ENCODE measurements around the gene OAS3.
A peak's percentile ranks its signal among the peaks of the same experiment; 100 is the strongest.

Gene OAS3

GRCh38 chr12:112927475-112927874 lies 10.8 kb upstream of the OAS3 start:
- Histone ChIP-seq H3K4me3 (ENCODE audit: low read depth, low read length) (no peak overlapping the region), H3K79me2 (ENCODE audit: control insufficient read depth, insufficient read depth, low read length, unreplicated experiment) (no peaks in the 10 kb centered on the region), H2AFZ (ENCODE audit: low read length, unreplicated experiment) (no peak overlapping the region), H3K4me1 (ENCODE audit: control insufficient read depth, insufficient read depth, low read length, unreplicated experiment) (no peaks in the 10 kb centered on the region), H3K27me3 (ENCODE audit: insufficient read depth, low read length) (no peaks in the 10 kb centered on the region), H3K36me3 (ENCODE audit: insufficient read depth, low read length) (peaks cover 11% of the 10 kb centered on the region), H3K27ac (ENCODE audit: low read depth, low read length) (no peak overlapping the region)

DNA sequence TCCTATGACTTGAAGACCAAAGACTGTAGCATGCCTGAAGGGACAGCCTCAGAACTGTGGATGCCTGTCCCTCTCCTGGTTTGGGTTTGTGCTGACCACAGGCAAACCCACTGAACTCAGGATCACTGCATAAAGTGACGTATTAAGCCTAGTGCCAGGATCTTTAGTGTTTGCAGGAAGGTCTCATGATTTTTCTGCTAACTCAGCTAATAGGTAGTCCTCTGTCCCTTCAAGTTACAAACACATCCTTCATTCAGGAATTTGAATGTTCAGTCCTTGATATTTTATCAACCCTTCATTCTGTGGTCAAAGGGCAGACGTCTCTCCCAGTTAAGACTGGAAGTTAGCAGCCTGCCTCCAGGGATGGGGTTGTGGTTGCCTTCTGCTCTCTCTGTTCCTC lies 10.3 kb upstream of the OAS3 start:
- no peak overlapping the region for H2AFZ ChIP-seq (ENCODE audit: low read length, unreplicated experiment)
- no peak overlapping the region for H3K4me3 ChIP-seq (ENCODE audit: low read depth, low read length)
- H3K27ac ChIP-seq (ENCODE audit: low read depth, low read length) = no peak overlapping the region
- H3K79me2 ChIP-seq (ENCODE audit: control insufficient read depth, insufficient read depth, low read length, unreplicated experiment) = no peaks in the 10 kb centered on the region
- no peaks in the 10 kb centered on the region for H3K4me1 ChIP-seq (ENCODE audit: control insufficient read depth, insufficient read depth, low read length, unreplicated experiment)
- peaks cover 11% of the 10 kb centered on the region for H3K36me3 ChIP-seq (ENCODE audit: insufficient read depth, low read length)
- H3K27me3 ChIP-seq (ENCODE audit: insufficient read depth, low read length) = no peaks in the 10 kb centered on the region

DNA sequence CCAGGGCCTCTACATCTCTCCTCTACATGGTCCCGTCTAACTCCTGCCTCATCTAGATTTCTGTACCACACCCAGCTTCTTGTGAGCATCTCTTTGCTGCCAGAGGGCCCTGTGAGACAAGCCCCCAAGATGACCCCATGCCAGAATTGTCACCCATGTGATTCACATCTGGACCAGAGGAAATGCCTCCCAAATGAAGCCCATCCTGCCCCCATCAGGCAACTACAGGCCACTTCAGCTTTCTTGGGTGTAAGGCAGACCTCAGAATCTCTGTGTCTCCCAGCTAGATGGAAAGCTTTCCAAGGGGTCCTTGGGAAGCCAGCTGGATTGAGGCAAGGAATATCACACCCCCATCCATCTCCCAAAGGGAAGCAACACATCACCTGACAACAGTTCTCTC lies 9.3 kb upstream of the OAS3 start:
- Histone ChIP-seq H3K79me2 (ENCODE audit: control insufficient read depth, insufficient read depth, low read length, unreplicated experiment) (no peaks in the 10 kb centered on the region), H3K4me1 (ENCODE audit: control insufficient read depth, insufficient read depth, low read length, unreplicated experiment) (no peaks in the 10 kb centered on the region), H3K27me3 (ENCODE audit: insufficient read depth, low read length) (no peaks in the 10 kb centered on the region), H3K36me3 (ENCODE audit: insufficient read depth, low read length) (peaks cover 11% of the 10 kb centered on the region), H2AFZ (ENCODE audit: low read length, unreplicated experiment) (no peak overlapping the region), H3K27ac (ENCODE audit: low read depth, low read length) (no peak overlapping the region), H3K4me3 (ENCODE audit: low read depth, low read length) (no peak overlapping the region)

- Histone ChIP-seq H3K4me3 (ENCODE audit: low read depth, low read length) (no peak overlapping the region), H2AFZ (ENCODE audit: low read length, unreplicated experiment) (no peak overlapping the region), H3K27ac (ENCODE audit: low read depth, low read length) (no peak overlapping the region), H3K36me3 (ENCODE audit: insufficient read depth, low read length) (peaks cover 11% of the 10 kb centered on the region), H3K79me2 (ENCODE audit: control insufficient read depth, insufficient read depth, low read length, unreplicated experiment) (no peaks in the 10 kb centered on the region), H3K4me1 (ENCODE audit: control insufficient read depth, insufficient read depth, low read length, unreplicated experiment) (no peaks in the 10 kb centered on the region), H3K27me3 (ENCODE audit: insufficient read depth, low read length) (no peaks in the 10 kb centered on the region)
Measured at GRCh38 chr12:112929715-112930114, 8.6 kb upstream of the OAS3 start.

- Histone ChIP-seq H3K79me2 (ENCODE audit: control insufficient read depth, insufficient read depth, low read length, unreplicated experiment) (no peaks in the 10 kb centered on the region), H3K4me3 (ENCODE audit: low read depth, low read length) (no peak overlapping the region), H2AFZ (ENCODE audit: low read length, unreplicated experiment) (no peak overlapping the region), H3K27ac (ENCODE audit: low read depth, low read length) (no peak overlapping the region), H3K27me3 (ENCODE audit: insufficient read depth, low read length) (no peaks in the 10 kb centered on the region), H3K36me3 (ENCODE audit: insufficient read depth, low read length) (peaks cover 11% of the 10 kb centered on the region), H3K4me1 (ENCODE audit: control insufficient read depth, insufficient read depth, low read length, unreplicated experiment) (no peaks in the 10 kb centered on the region)
Measured at GRCh38 chr12:112930350-112930749, 7.9 kb upstream of the OAS3 start.

GRCh38 chr12:112932485-112933128 lies 5.7 kb upstream of the OAS3 start:
- Histone ChIP-seq H3K27me3 (ENCODE audit: insufficient read depth, low read length) (no peaks in the 10 kb centered on the region), H3K27ac (ENCODE audit: low read depth, low read length) (no peak overlapping the region), H3K79me2 (ENCODE audit: control insufficient read depth, insufficient read depth, low read length, unreplicated experiment) (no peaks in the 10 kb centered on the region), H3K4me3 (ENCODE audit: low read depth, low read length) (no peak overlapping the region), H2AFZ (ENCODE audit: low read length, unreplicated experiment) (no peak overlapping the region), H3K4me1 (ENCODE audit: control insufficient read depth, insufficient read depth, low read length, unreplicated experiment) (no peaks in the 10 kb centered on the region), H3K36me3 (ENCODE audit: insufficient read depth, low read length) (peaks cover 6% of the 10 kb centered on the region; the same call in 1 of the 2 replicates)

GRCh38 chr12:112933129-112933505 lies 5.2 kb upstream of the OAS3 start:
- Histone ChIP-seq H3K27me3 (ENCODE audit: insufficient read depth, low read length) (no peaks in the 10 kb centered on the region), H3K36me3 (ENCODE audit: insufficient read depth, low read length) (peaks cover 3% of the 10 kb centered on the region; the same call in 1 of the 2 replicates), H3K27ac (ENCODE audit: low read depth, low read length) (no peak overlapping the region), H3K4me1 (ENCODE audit: control insufficient read depth, insufficient read depth, low read length, unreplicated experiment) (peaks cover 4% of the 10 kb centered on the region), H3K4me3 (ENCODE audit: low read depth, low read length) (no peak overlapping the region), H3K79me2 (ENCODE audit: control insufficient read depth, insufficient read depth, low read length, unreplicated experiment) (no peaks in the 10 kb centered on the region), H2AFZ (ENCODE audit: low read length, unreplicated experiment) (no peak overlapping the region)

- Histone ChIP-seq H3K79me2 (ENCODE audit: control insufficient read depth, insufficient read depth, low read length, unreplicated experiment) (peaks cover 30% of the 10 kb centered on the region), H3K27me3 (ENCODE audit: insufficient read depth, low read length) (no peaks in the 10 kb centered on the region), H2AFZ (ENCODE audit: low read length, unreplicated experiment) (no peak overlapping the region), H3K4me1 (ENCODE audit: control insufficient read depth, insufficient read depth, low read length, unreplicated experiment) (peaks cover 8% of the 10 kb centered on the region), H3K36me3 (ENCODE audit: insufficient read depth, low read length) (peaks cover 7% of the 10 kb centered on the region; the same call in 1 of the 2 replicates), H3K4me3 (ENCODE audit: low read depth, low read length) (no peak overlapping the region), H3K27ac (ENCODE audit: low read depth, low read length) (no peak overlapping the region)
Measured at GRCh38 chr12:112936264-112936663, 2.0 kb upstream of the OAS3 start.

DNA sequence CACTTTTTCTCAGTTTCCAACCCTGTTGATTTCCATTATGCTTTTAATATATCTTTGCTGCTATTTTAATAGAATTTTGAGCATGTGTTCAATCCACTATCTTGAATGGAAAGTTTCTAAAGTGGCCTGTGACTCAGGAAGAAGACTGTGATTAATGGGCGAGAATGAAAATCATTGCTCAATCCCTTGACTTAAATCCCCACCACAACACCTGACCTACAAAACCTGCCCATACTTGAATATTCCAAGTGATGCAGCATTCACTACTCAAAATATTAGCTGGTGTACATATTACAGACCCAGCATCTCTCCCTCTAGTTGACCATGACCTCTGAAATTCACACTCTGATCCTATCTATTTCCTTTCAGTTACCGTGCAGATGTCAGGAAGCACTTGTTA lies 1.3 kb upstream of the OAS3 start:
- Histone ChIP-seq H2AFZ (ENCODE audit: low read length, unreplicated experiment) (no peak overlapping the region), H3K27me3 (ENCODE audit: insufficient read depth, low read length) (no peaks in the 10 kb centered on the region), H3K4me1 (ENCODE audit: control insufficient read depth, insufficient read depth, low read length, unreplicated experiment) (peaks cover 14% of the 10 kb centered on the region)

GRCh38 chr12:112938751-112939150 lies 477 bp downstream of the OAS3 start:
- Histone ChIP-seq H3K79me2 (ENCODE audit: control insufficient read depth, insufficient read depth, low read length, unreplicated experiment) (peaks cover 52% of the 10 kb centered on the region), H2AFZ (ENCODE audit: low read length, unreplicated experiment) (peak overlapping the region; percentile 20), H3K27ac (ENCODE audit: low read depth, low read length) (peak overlapping the region; percentile 69), H3K4me1 (ENCODE audit: control insufficient read depth, insufficient read depth, low read length, unreplicated experiment) (peaks cover 16% of the 10 kb centered on the region), H3K4me3 (ENCODE audit: low read depth, low read length) (peak overlapping the region; percentile 95), H3K27me3 (ENCODE audit: insufficient read depth, low read length) (no peaks in the 10 kb centered on the region), H3K36me3 (ENCODE audit: insufficient read depth, low read length) (peaks cover 18% of the 10 kb centered on the region)

More for the DNA sequence above, 1.3 kb upstream of the OAS3 start:
- no peak overlapping the region for H3K27ac ChIP-seq (ENCODE audit: low read depth, low read length)
- no peak overlapping the region for H3K4me3 ChIP-seq (ENCODE audit: low read depth, low read length)
- peaks cover 36% of the 10 kb centered on the region for H3K79me2 ChIP-seq (ENCODE audit: control insufficient read depth, insufficient read depth, low read length, unreplicated experiment)
- H3K36me3 ChIP-seq (ENCODE audit: insufficient read depth, low read length) = peaks cover 12% of the 10 kb centered on the region

DNA sequence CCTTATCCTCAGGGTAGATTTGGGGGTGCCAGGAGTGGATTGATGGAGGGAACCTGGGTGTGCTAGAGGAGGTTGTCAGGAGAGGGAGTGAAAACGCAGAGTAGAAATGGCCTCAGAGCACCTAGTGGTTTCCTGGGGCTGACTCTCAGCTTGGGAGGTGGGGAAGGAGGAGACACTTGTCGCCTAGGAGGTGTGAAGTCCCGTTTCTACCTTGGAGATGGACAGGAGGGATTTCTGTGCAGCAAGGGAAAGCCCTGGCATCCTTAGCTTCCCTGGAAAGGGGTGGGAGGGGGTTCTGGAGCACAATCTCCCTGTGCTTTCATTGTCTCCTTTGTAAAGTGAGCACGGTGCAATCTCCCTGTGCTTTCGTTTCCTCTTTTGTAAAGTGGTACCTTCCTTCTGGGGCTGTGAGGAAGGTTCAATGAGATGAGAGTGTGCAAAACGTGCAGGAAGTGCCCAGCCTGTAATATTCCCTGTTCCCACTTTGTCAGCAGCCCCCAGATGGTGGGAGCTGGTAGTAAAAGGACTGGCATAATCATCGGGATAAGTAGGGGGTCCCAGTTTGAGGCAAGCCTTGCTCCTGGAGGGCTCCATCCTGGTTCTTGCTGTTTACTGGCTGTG lies 1.6 kb downstream of the OAS3 start:
- Histone ChIP-seq H3K79me2 (ENCODE audit: control insufficient read depth, insufficient read depth, low read length, unreplicated experiment) (peaks cover 61% of the 10 kb centered on the region), H3K4me3 (ENCODE audit: low read depth, low read length) (peak overlapping the region; percentile 95), H2AFZ (ENCODE audit: low read length, unreplicated experiment) (no peak overlapping the region), H3K27ac (ENCODE audit: low read depth, low read length) (no peak overlapping the region), H3K36me3 (ENCODE audit: insufficient read depth, low read length) (peaks cover 29% of the 10 kb centered on the region), H3K4me1 (ENCODE audit: control insufficient read depth, insufficient read depth, low read length, unreplicated experiment) (peaks cover 16% of the 10 kb centered on the region), H3K27me3 (ENCODE audit: insufficient read depth, low read length) (no peaks in the 10 kb centered on the region)
